Measurements from ENCODE around the gene CCL17.

Gene CCL17

GRCh38 chr16:57401943-57402640 is 2.5 kb upstream of the CCL17 start:
- no peak for DNase-seq

GRCh38 chr16:57405097-57405496 is 530 bp downstream of the CCL17 start:
- DNase-seq: no peak

- no peak for DNase-seq
Observed at GRCh38 chr16:57406881-57407280, 2.3 kb downstream of the CCL17 start.

DNA sequence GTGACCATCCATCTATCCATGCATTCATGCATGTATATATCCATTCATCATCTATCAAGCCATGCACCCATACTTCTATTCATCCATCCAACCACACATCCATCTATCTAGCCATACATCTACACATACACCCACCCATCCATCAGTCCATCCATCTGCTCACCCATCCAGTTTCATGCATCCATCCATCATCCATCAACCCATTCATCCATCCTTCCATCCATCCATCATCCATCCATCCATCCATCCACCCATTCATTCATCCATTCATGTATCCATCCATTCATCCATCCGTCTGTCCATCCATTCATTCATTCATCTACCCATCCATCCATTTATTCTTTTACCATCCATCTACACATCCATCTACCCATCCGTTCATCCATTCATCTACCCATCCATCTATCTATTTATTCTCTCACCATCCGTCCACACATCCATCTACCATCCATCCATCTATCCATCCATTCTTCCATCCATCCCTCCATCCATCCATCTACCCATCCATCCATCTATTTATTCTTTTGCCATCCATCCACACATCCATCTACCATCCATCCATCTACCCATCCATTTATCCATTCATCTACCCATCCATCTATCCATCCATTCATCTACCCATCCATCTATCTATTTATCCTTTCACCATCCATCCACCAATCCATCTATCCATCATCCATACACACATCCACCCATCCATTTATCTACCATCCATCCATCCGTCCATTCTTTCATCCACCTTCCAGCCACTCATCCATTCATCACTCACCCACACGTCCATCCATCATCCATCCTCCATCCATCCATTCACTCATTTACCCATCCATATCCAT is 3.2 kb downstream of the CCL17 start:
- no peak for DNase-seq

DNA sequence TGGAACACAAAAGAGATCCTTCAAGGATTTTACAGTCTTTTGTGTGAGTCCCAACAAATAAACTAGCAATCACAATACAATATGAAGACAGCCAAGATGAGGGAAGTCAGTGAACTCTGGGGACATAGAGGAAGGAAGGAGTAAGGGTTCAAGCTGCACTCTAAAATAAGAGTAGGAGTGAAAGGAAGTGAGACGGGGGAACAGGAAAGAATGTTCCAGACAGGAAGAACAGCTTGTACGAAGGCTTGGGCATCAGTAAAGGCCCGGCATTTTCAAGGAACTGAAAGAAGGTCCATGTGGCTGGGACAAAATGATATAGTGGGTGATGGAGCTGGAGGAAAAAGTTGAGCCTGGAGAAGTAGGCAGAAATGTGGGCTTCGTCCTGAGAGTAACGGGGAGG is 4.5 kb downstream of the CCL17 start:
- DNase-seq: no peak

DNA sequence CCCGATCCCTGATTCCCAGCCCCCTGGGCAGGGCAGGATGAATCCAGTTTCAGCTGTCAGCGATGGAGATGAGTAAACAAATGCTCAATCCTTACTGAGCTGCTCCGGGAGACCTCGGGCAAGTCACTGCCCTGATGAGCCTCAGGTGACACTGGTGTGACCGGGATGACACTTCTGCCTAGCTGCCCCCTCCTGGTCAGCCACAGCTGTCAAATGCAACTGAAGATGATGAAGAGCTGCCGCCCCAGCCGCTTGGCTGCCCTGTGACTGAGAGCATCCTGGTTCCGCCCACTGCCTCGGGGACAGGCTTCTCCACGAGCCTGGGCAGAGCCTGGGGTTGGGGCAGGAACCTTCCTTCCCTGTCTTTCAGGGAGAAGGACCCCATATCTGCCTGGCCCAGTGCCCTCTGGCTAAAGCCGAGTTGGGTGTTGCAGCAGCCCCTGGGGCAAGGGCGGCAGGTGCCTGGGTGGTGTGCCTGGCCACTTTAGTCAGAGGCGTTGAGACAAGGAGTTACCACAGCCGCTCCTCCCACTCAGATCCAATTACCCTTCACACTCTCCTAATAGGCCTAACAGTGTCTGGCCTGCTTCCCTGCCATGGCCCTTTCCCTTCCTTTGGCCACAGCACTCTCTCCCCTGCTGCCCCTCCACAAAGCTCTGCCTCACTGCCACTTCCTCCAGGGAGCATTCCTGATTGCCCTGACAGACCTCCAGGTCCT is 5.5 kb downstream of the CCL17 start:
- DNase-seq: no peak

GRCh38 chr16:57411362-57411976 is 6.9 kb downstream of the CCL17 start:
- DNase-seq: no peak

DNA sequence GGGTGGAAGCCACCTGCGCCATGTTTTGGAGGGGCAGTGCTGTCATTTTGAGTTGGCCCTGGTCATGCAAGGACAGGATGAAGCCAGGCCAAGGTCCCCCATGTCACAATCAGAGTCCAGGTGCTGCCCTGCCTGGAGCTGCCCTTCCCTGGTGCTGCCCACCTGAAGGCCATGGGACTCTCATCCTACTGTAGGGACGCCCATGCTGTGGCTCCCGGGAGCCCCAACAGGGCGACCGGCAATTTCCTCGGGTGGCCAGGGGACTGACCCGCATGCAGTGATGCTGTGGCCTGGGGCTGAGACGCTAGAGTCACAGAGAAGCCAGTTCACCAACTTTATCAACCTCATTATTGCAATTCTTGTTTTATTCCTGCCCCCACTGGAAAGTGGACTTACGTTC is 8.0 kb downstream of the CCL17 start:
- DNase-seq: no peak

- no peak for DNase-seq
Observed at GRCh38 chr16:57413301-57413730, 8.7 kb downstream of the CCL17 start.

- no peak for DNase-seq
Observed at GRCh38 chr16:57413733-57414132, 9.2 kb downstream of the CCL17 start.

- no peak for DNase-seq
Observed at GRCh38 chr16:57416084-57416483, 11.5 kb downstream of the CCL17 start.

- DNase-seq: no peak
Observed at GRCh38 chr16:57419506-57419905, 14.9 kb downstream of the CCL17 start.

- DNase-seq: no peak
Observed at GRCh38 chr16:57422026-57422944, 17.7 kb downstream of the CCL17 start.

GRCh38 chr16:57423152-57423551 is 18.6 kb downstream of the CCL17 start:
- DNase-seq: no peak

DNA sequence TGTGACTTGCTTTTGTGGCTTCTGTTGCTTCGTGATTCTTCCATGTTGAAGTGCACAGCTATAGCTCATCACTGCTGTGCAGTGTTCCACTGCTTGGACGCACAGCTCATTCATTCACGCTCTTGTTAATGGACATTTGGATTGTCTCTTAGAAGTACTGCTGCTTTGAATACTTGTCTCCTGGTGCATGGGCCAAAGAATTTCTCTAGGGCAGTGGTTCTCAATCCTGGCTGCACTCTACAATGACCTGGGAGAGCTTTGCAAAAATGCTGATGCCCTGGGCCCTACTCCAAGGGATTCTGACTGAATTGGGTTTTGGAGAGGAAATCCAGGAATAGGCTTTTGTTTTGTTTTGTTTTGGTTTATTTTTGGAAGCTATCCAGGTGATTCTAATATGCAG is 20.0 kb downstream of the CCL17 start:
- no peak for DNase-seq

GRCh38 chr16:57426356-57426755 is 21.8 kb downstream of the CCL17 start:
- DNase-seq: no peak

- DNase-seq: no peak
Observed at GRCh38 chr16:57427307-57427706, 22.7 kb downstream of the CCL17 start.

- DNase-seq: no peak
Observed at GRCh38 chr16:57427824-57428223, 23.3 kb downstream of the CCL17 start.

- no peak for DNase-seq
Observed at GRCh38 chr16:57430955-57431354, 26.4 kb downstream of the CCL17 start.

DNA sequence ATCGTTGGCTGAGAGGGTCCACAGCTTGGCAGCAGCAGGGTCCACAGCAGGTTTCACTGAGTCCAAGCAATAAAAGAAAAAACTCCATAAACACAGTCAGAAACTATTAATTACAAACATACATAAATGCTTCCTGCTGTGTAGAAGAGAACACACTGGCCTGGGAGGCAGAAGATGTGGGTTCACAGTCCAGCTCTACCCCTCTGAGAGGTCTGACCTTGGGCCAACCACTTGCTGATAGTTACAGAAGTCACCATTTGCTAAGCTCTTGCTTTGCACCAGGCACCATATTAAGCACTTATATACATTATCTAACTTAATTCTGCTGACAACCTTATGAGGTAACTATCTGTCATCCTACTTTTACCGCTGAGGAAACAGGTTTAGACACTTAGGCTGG is 27.9 kb downstream of the CCL17 start:
- DNase-seq: no peak

GRCh38 chr16:57432989-57433388 is 28.4 kb downstream of the CCL17 start:
- DNase-seq: no peak

GRCh38 chr16:57434003-57434402 is 29.4 kb downstream of the CCL17 start:
- no peak for DNase-seq

Measured in effector CD4-positive, alpha-beta T cell (primary cell).